IPS DF 19.7 (cell line): ENCODE results near the gene DISP3.

ENCODE experiments used
- DNase-seq: peaks from one replicate; pipeline ENCODE4 v3.0.0-alpha.2; 2013; ENCODE audit warnings: low read depth, low spot score

DISP3 gene

GRCh38 chr1:11461531-11462137 lies 17.3 kb upstream of the DISP3 start:
- no peak for DNase-seq

- no peak for DNase-seq
Observed at GRCh38 chr1:11462224-11462923, 16.6 kb upstream of the DISP3 start.

GRCh38 chr1:11463177-11463576 lies 15.8 kb upstream of the DISP3 start:
- no peak for DNase-seq

GRCh38 chr1:11465307-11465706 lies 13.6 kb upstream of the DISP3 start:
- no peak for DNase-seq

- no peak for DNase-seq
Observed at GRCh38 chr1:11466416-11466815, 12.5 kb upstream of the DISP3 start.

- no peak for DNase-seq
Observed at GRCh38 chr1:11468878-11469277, 10.1 kb upstream of the DISP3 start.

GRCh38 chr1:11470912-11471311 lies 8.0 kb upstream of the DISP3 start:
- DNase-seq, result no peak

- no peak for DNase-seq
Observed at GRCh38 chr1:11471473-11471872, 7.5 kb upstream of the DISP3 start.

GRCh38 chr1:11472284-11472683 lies 6.7 kb upstream of the DISP3 start:
- DNase-seq, result no peak

- DNase-seq, result no peak
Observed at GRCh38 chr1:11472741-11473140, 6.2 kb upstream of the DISP3 start.

GRCh38 chr1:11473491-11474034 lies 5.4 kb upstream of the DISP3 start:
- no peak for DNase-seq

GRCh38 chr1:11474826-11475225 lies 4.1 kb upstream of the DISP3 start:
- DNase-seq, result no peak

- no peak for DNase-seq
Observed at GRCh38 chr1:11475748-11476147, 3.2 kb upstream of the DISP3 start.

GRCh38 chr1:11479375-11479979 lies 522 bp downstream of the DISP3 start:
- no peak for DNase-seq

- DNase-seq, result no peak
Observed at GRCh38 chr1:11481019-11481418, 2.1 kb downstream of the DISP3 start.

- no peak for DNase-seq
Observed at GRCh38 chr1:11482198-11482597, 3.2 kb downstream of the DISP3 start.

- no peak for DNase-seq
Observed at GRCh38 chr1:11482701-11483479, 3.9 kb downstream of the DISP3 start.

- no peak for DNase-seq
Observed at GRCh38 chr1:11483581-11484320, 4.8 kb downstream of the DISP3 start.

- no peak for DNase-seq
Observed at GRCh38 chr1:11484321-11484655, 5.3 kb downstream of the DISP3 start.

- DNase-seq, result no peak
Observed at GRCh38 chr1:11485191-11485590, 6.2 kb downstream of the DISP3 start.

GRCh38 chr1:11486231-11487009 lies 7.5 kb downstream of the DISP3 start:
- no peak for DNase-seq
